SKM-1 (cell line): ENCODE measurements around the gene RAD52.

Experiments used
- DNase-seq: peaks from one replicate; lab custom pipeline; 2025; ENCODE audit not compliant: unreplicated experiment; lab: John Stamatoyannopoulos, UW

Gene RAD52

GRCh38 chr12:879641-880040 lies 69.9 kb downstream of the RAD52 start:
- DNase-seq = no peak

- DNase-seq = no peak
Observed at GRCh38 chr12:873954-874353, 75.5 kb downstream of the RAD52 start.

- DNase-seq = no peak
Observed at GRCh38 chr12:870378-870777, 79.1 kb downstream of the RAD52 start.

- no peak for DNase-seq
Observed at GRCh38 chr12:868722-869121, 80.8 kb downstream of the RAD52 start.

- DNase-seq = no peak
Observed at GRCh38 chr12:867905-868304, 81.6 kb downstream of the RAD52 start.

- DNase-seq = no peak
Observed at GRCh38 chr12:865614-866013, 83.9 kb downstream of the RAD52 start.

GRCh38 chr12:863285-863684 lies 86.2 kb downstream of the RAD52 start:
- DNase-seq = no peak

GRCh38 chr12:862303-862911 lies 87.1 kb downstream of the RAD52 start:
- no peak for DNase-seq
